Mesenchymal stem cell (in vitro differentiated cells and primary cell): ENCODE results near the gene GPX4. TPM values are rescaled to one million over a fixed set of nuclear protein-coding genes. Genes with fewer than 3 reads are reported as not detected.

Source experiments
- DNase-seq: peaks from one replicate; pipeline ENCODE4 v3.0.0-alpha.2; 2013
- H2AFZ ChIP-seq: one replicate; pipeline ENCODE4 v1.6.1; 2013; ENCODE audit warnings: low read depth, mild to moderate bottlenecking, control low read depth, inconsistent platforms, low read length, moderate library complexity
- H2AK5ac ChIP-seq: 2 replicates; pipeline ENCODE4 v1.6.1; 2013; ENCODE audit warnings: low read length, moderate library complexity, mild to moderate bottlenecking, inconsistent platforms; ENCODE audit not compliant: severe bottlenecking
- H2BK120ac ChIP-seq: one replicate; pipeline ENCODE4 v1.6.1; 2013; ENCODE audit warnings: low read depth, mild to moderate bottlenecking, inconsistent platforms, low read length, moderate library complexity
- H2BK12ac ChIP-seq, 2 experiments: one replicate each; pipeline ENCODE4 v1.6.1; 2013; ENCODE audit warnings: inconsistent platforms in 2 of 2, low read length in 2 of 2, mild to moderate bottlenecking in 2 of 2, moderate library complexity in 2 of 2, control low read depth in 1 of 2
- H2BK15ac ChIP-seq: one replicate; pipeline ENCODE4 v1.6.1; 2013; ENCODE audit warnings: mild to moderate bottlenecking, low read depth, inconsistent platforms; ENCODE audit not compliant: poor library complexity, severe bottlenecking
- H2BK5ac ChIP-seq: 2 replicates; pipeline ENCODE4 v1.6.1; 2013; ENCODE audit warnings: low read depth, mild to moderate bottlenecking, low read length, control low read depth, inconsistent platforms; ENCODE audit not compliant: poor library complexity, severe bottlenecking
- H3K14ac ChIP-seq, 2 experiments: one replicate each; pipeline ENCODE4 v1.6.1; 2013; ENCODE audit warnings: inconsistent platforms in 2 of 2, low read length in 2 of 2, control low read depth in 1 of 2, mild to moderate bottlenecking in 1 of 2, moderate library complexity in 1 of 2
- H3K18ac ChIP-seq, 2 experiments: one replicate each; pipeline ENCODE4 v1.6.1; 2013; ENCODE audit warnings: inconsistent platforms in 2 of 2, low read length in 2 of 2, control low read depth in 1 of 2, low read depth in 1 of 2, mild to moderate bottlenecking in 1 of 2
- H3K23ac ChIP-seq, 2 experiments: one replicate each; pipeline ENCODE4 v1.6.1; 2013; ENCODE audit warnings: inconsistent platforms in 2 of 2, low read length in 2 of 2, mild to moderate bottlenecking in 2 of 2, moderate library complexity in 2 of 2, control low read depth in 1 of 2
- H3K27ac ChIP-seq: 2 replicates; pipeline ENCODE4 v1.5.1; 2013; ENCODE audit warnings: mild to moderate bottlenecking, moderate library complexity, low read length, control low read depth, inconsistent platforms; ENCODE audit not compliant: poor library complexity, severe bottlenecking
- H3K27me3 ChIP-seq, 2 experiments: 2 replicates each; pipeline versions ENCODE4 v1.6.1 to v1.7.0; 2013; ENCODE audit warnings: low read length in 2 of 2, mild to moderate bottlenecking in 2 of 2, moderate library complexity in 2 of 2, control low read depth in 1 of 2, inconsistent platforms in 1 of 2; ENCODE audit not compliant: control insufficient read depth in 1 of 2, insufficient read depth in 1 of 2
- H3K36me3 ChIP-seq, 2 experiments: 2 replicates each; pipeline versions ENCODE4 v1.6.1 to v1.7.0; 2013; ENCODE audit warnings: low read length in 2 of 2, control low read depth in 1 of 2, inconsistent platforms in 1 of 2, low read depth in 1 of 2, mild to moderate bottlenecking in 1 of 2; ENCODE audit not compliant: insufficient read depth in 2 of 2, control insufficient read depth in 1 of 2
- H3K4ac ChIP-seq, 2 experiments: one replicate each; pipeline ENCODE4 v1.6.1; 2013; ENCODE audit warnings: inconsistent platforms in 2 of 2, low read length in 2 of 2, mild to moderate bottlenecking in 2 of 2, moderate library complexity in 2 of 2, control low read depth in 1 of 2, low read depth in 1 of 2
- H3K4me1 ChIP-seq: 2 replicates; pipeline ENCODE4 v1.6.1; 2013; ENCODE audit warnings: low read depth, low read length, control low read depth; ENCODE audit not compliant: control insufficient read depth, insufficient read depth
- H3K4me2 ChIP-seq: 2 replicates; pipeline ENCODE4 v1.6.1; 2013; ENCODE audit warnings: low read length, mild to moderate bottlenecking, inconsistent platforms; ENCODE audit not compliant: poor library complexity, severe bottlenecking
- H3K4me3 ChIP-seq, 2 experiments: 2 replicates each; pipeline versions ENCODE4 v1.5.1 to v1.7.0; 2013; ENCODE audit warnings: low read length in 2 of 2, mild to moderate bottlenecking in 2 of 2, control low read depth in 1 of 2, low read depth in 1 of 2; ENCODE audit not compliant: insufficient read depth in 1 of 2
- H3K79me1 ChIP-seq: replicated peaks from 2 replicates; pipeline ENCODE4 v1.6.1; 2013; ENCODE audit warnings: mild to moderate bottlenecking, control low read depth, low read length, inconsistent platforms; ENCODE audit not compliant: poor library complexity, severe bottlenecking
- H3K9ac ChIP-seq: 2 replicates; pipeline ENCODE4 v1.7.0; 2013; ENCODE audit warnings: mild to moderate bottlenecking, low read length, moderate library complexity
- H3K9me3 ChIP-seq: 2 replicates; pipeline ENCODE4 v1.7.0; 2013; ENCODE audit warnings: mild to moderate bottlenecking, low read length; ENCODE audit not compliant: control insufficient read depth
- H4K8ac ChIP-seq: one replicate; pipeline ENCODE4 v1.6.1; 2013; ENCODE audit warnings: inconsistent platforms, mild to moderate bottlenecking, low read length, moderate library complexity
- H4K91ac ChIP-seq: one replicate; pipeline ENCODE4 v1.6.1; 2013; ENCODE audit warnings: mild to moderate bottlenecking, low read length, inconsistent platforms
- WGBS: methylation state at CpG from one replicate; pipeline ENCODE4 v1.1.7; 2013; ENCODE audit warnings: mixed read lengths; 5-methylcytosine and 5-hydroxymethylcytosine counted together
- polyA plus RNA-seq, 2 experiments: library from polyadenylated mRNA; stranded (reverse); fragments of 200-250 nt; gene quantifications; one replicate each; pipeline ENCODE4 v1.2.3, GENCODE V29; 2013

GPX4 gene, protein sequence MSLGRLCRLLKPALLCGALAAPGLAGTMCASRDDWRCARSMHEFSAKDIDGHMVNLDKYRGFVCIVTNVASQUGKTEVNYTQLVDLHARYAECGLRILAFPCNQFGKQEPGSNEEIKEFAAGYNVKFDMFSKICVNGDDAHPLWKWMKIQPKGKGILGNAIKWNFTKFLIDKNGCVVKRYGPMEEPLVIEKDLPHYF
- 676 TPM for polyA plus RNA-seq (2013, experiment 1 of 2)
- 686 TPM for polyA plus RNA-seq (2013, experiment 2 of 2)

DNA sequence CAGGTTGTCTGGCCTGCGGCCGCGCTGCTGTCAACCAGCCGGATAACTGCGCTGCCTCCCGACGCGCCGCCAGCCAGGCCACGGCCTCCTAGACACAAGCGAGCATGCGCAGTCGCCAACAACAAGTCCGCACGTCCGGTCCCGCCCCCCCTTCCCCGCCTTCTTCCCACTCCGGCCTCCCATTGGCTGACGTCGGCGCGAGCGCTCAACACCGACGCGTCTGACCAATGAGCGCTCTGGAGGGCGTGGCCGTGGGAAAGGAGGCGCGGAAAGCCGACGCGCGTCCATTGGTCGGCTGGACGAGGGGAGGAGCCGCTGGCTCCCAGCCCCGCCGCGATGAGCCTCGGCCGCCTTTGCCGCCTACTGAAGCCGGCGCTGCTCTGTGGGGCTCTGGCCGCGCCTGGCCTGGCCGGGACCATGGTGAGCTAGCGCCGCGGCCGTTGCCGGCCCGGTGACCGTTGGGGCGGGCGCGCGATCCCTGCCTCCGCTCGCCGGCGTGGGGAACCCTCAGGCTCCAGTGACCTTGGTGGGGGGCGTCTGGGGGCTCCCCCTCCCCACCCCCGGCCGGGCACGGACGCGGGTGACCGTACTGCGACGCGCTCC lies at the start of gene GPX4:
Gene GPX4, plus strand, starts transcription at position 287 of the 603 bp plus-strand sequence. Its CDS starts 50 bp downstream, at position 337.
- Histone ChIP-seq H3K4me2 (peak within 1 kb of the TSS; percentile 67), H2BK15ac (peak within 1 kb of the TSS; percentile 93), H3K9ac (peak within 1 kb of the TSS; percentile 89), H3K4me1 (peaks cover 40% of the 10 kb centered on the region), H2BK5ac (peak within 1 kb of the TSS; percentile 93), H3K4me3 (peak within 1 kb of the TSS; percentile 82 to 83), H3K27me3 (no peaks in the 10 kb centered on the region), H2AFZ (no peak within 1 kb of the TSS), H2BK120ac (peak within 1 kb of the TSS; percentile 99), H2BK12ac (peak within 1 kb of the TSS; percentile 90 to 96), H3K36me3 (peaks cover 18 to 39% of the 10 kb centered on the region in 2 experiments), H4K8ac (peak within 1 kb of the TSS; percentile 85), H3K79me1 (peaks cover 5% of the 10 kb centered on the region), H3K9me3 (peaks cover 3% of the 10 kb centered on the region), H3K27ac (peak within 1 kb of the TSS; percentile 99), H4K91ac (peak within 1 kb of the TSS; percentile 99), H3K14ac (peak within 1 kb of the TSS; percentile 57 to 78), H3K18ac (peak within 1 kb of the TSS; percentile 94 to 95), H3K23ac (peak within 1 kb of the TSS in 1 of 2 experiments; percentile 91), H3K4ac (peak within 1 kb of the TSS; percentile 98), H2AK5ac (peak within 1 kb of the TSS; percentile 94)
- under 1% methylated on average over 50 of the region's 75 CpGs for WGBS
- DNase-seq, result peak; percentile 99

DNA sequence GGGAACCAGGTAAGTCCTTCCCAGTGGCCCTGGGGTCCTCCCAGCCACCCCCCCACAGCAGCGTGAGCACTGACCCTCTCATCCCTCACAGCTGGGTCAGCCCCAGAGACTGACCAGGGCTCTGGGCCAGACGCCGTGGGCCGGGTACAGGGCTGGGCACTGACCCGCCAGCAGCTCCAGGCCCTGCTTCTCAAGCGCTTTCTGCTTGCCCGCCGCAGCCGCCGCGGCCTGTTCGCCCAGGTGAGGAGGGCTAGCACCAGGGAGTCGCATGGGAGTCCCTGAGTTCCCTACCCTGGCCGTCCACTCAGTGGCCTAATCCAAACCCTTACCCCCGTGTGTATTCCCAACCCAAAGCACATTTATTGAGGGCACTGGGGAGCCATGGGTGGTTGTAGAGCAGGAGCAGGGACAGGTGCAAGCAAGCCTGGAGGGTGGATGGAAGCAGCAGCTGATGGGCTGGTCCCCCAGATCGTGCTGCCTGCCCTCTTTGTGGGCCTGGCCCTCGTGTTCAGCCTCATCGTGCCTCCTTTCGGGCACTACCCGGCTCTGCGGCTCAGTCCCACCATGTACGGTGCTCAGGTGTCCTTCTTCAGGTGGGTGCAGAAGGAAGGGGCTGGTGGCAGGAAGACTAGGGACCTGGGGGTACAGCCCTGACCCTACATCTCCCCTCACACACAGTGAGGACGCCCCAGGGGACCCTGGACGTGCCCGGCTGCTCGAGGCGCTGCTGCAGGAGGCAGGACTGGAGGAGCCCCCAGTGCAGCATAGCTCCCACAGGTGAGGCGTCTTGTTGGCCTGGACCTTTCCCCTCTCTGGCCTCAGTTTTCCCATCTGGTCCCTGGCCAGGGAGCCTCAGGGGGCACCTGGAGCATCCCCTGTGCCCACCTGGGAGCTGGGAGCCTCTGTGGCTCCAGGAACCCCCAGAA lies 49.4 kb upstream of the GPX4 start:
- no peak overlapping the region for H3K14ac ChIP-seq
- no peak overlapping the region for H3K4ac ChIP-seq
- no peak overlapping the region for H3K27ac ChIP-seq
- no peak overlapping the region for H2BK12ac ChIP-seq
- H3K4me2 ChIP-seq, result no peak overlapping the region
- H3K36me3 ChIP-seq, result peaks cover 13 to 64% of the 10 kb centered on the region in 2 experiments
- DNase-seq, result no peak
- no peak overlapping the region for H3K9ac ChIP-seq
- peaks cover 33% of the 10 kb centered on the region for H3K9me3 ChIP-seq
- H2AFZ ChIP-seq, result no peak overlapping the region
- no peak overlapping the region for H2BK120ac ChIP-seq
- H3K23ac ChIP-seq, result no peak overlapping the region
- no peak overlapping the region for H2BK5ac ChIP-seq
- 94% methylated on average over 21 of the region's 28 CpGs for WGBS
- H3K4me1 ChIP-seq, result no peaks in the 10 kb centered on the region
- peak overlapping the region; percentile 1 for H4K91ac ChIP-seq
- H3K4me3 ChIP-seq, result no peak overlapping the region
- no peak overlapping the region for H3K18ac ChIP-seq
- no peak overlapping the region for H2AK5ac ChIP-seq
- no peaks in the 10 kb centered on the region for H3K27me3 ChIP-seq
- H3K79me1 ChIP-seq, result no peaks in the 10 kb centered on the region
- no peak overlapping the region for H4K8ac ChIP-seq
- H2BK15ac ChIP-seq, result no peak overlapping the region

DNA sequence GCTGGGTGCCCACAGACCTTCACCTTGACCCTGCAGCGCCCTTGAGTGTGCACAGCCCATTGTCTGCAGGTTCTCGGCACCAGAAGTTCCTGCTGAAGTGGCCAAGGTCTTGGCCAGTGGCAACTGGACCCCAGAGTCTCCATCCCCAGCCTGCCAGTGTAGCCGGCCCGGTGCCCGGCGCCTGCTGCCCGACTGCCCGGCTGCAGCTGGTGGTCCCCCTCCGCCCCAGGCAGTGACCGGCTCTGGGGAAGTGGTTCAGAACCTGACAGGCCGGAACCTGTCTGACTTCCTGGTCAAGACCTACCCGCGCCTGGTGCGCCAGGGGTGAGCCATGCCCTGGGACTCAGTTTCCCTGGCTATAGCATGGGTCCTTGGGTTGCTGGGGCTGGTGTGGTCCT lies 48.8 kb upstream of the GPX4 start:
- Histone ChIP-seq H3K23ac (no peak overlapping the region), H3K27me3 (no peaks in the 10 kb centered on the region), H2AFZ (no peak overlapping the region), H2BK12ac (no peak overlapping the region), H3K4me1 (no peaks in the 10 kb centered on the region), H3K36me3 (peaks cover 13 to 64% of the 10 kb centered on the region in 2 experiments), H3K4me2 (no peak overlapping the region), H3K9me3 (peaks cover 36% of the 10 kb centered on the region), H3K9ac (no peak overlapping the region), H2BK15ac (no peak overlapping the region), H3K18ac (no peak overlapping the region), H2AK5ac (no peak overlapping the region), H3K4me3 (peak overlapping the region in 1 of 2 experiments; percentile 11), H3K4ac (no peak overlapping the region), H3K27ac (no peak overlapping the region), H2BK5ac (no peak overlapping the region), H3K79me1 (no peaks in the 10 kb centered on the region), H4K91ac (no peak overlapping the region), H3K14ac (no peak overlapping the region), H4K8ac (no peak overlapping the region), H2BK120ac (no peak overlapping the region)
- DNase-seq, result no peak
- 98% methylated on average over 14 of the region's 14 CpGs for WGBS
